ENCODE results near the gene MYO3A.

The MYO3A gene

DNA sequence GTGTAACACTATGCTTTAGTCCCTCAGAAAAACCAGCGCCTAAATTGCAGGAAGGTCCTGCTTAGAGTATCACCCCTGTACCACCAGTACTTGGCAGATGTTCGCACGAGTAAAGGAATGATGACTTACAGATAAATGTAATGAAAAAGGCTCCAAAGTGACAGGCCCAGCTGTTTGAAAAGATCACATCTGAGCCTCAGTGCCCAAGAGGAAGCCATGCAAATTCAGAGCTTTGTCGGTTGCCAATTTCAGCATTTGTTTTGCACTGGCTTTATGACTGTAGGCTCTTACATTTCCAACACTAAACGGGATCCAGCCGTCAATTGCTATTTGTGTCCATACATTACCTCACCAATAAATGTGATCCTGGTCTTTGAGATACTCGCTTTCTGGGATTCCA, 222.0 kb downstream of the MYO3A start:
- Histone ChIP-seq H3F3A (ENCODE audit: insufficient read depth, low read length) (no peaks in the 10 kb centered on the region), H3K27me3 (ENCODE audit: insufficient read depth, low read length) (no peaks in the 10 kb centered on the region), H3K9me2 (ENCODE audit: low read depth, low read length) (no peaks in the 10 kb centered on the region), H3K4me2 (ENCODE audit: low read length) (peak overlapping the region; percentile 42; the same call in 1 of the 2 replicates), H3K27ac (ENCODE audit: low read depth, low read length, poor library complexity, severe bottlenecking) (peak overlapping the region; percentile 71), H4K20me1 (ENCODE audit: insufficient read depth, low read length) (no peaks in the 10 kb centered on the region), H3K4me3 (ENCODE audit: low read depth, low read length, poor library complexity, severe bottlenecking) (peak overlapping the region; percentile 5), H3K79me2 (ENCODE audit: insufficient read depth, low read length) (no peaks in the 10 kb centered on the region), H3K9ac (ENCODE audit: low read length) (peak overlapping the region; percentile 8; the same call in 1 of the 2 replicates), H3K4me1 (ENCODE audit: insufficient read depth, low read length, severe bottlenecking) (peaks cover 27% of the 10 kb centered on the region), H3K36me3 (ENCODE audit: insufficient read depth, low read length) (no peaks in the 10 kb centered on the region), H3K9me3 (ENCODE audit: low read length) (no peaks in the 10 kb centered on the region), H2AFZ (ENCODE audit: low read length) (no peak overlapping the region)
- no peak for TF ChIP-seq EZH2 (IDR thresholded peaks at IDR 0.05; ENCODE audit: borderline replicate concordance, low read length)
- TF ChIP-seq, protein P1, sequence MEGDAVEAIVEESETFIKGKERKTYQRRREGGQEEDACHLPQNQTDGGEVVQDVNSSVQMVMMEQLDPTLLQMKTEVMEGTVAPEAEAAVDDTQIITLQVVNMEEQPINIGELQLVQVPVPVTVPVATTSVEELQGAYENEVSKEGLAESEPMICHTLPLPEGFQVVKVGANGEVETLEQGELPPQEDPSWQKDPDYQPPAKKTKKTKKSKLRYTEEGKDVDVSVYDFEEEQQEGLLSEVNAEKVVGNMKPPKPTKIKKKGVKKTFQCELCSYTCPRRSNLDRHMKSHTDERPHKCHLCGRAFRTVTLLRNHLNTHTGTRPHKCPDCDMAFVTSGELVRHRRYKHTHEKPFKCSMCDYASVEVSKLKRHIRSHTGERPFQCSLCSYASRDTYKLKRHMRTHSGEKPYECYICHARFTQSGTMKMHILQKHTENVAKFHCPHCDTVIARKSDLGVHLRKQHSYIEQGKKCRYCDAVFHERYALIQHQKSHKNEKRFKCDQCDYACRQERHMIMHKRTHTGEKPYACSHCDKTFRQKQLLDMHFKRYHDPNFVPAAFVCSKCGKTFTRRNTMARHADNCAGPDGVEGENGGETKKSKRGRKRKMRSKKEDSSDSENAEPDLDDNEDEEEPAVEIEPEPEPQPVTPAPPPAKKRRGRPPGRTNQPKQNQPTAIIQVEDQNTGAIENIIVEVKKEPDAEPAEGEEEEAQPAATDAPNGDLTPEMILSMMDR (IDR thresholded peaks at IDR 0.05; ENCODE audit: low read length), result no peak

GRCh38 chr10:26157734-26158133, 223.7 kb downstream of the MYO3A start:
- Histone ChIP-seq H3K4me3 (ENCODE audit: low read depth, low read length, poor library complexity, severe bottlenecking) (no peak overlapping the region), H2AFZ (ENCODE audit: low read length) (no peak overlapping the region), H3K4me1 (ENCODE audit: insufficient read depth, low read length, severe bottlenecking) (peaks cover 27% of the 10 kb centered on the region), H3K9me2 (ENCODE audit: low read depth, low read length) (no peaks in the 10 kb centered on the region), H3K9me3 (ENCODE audit: low read length) (no peaks in the 10 kb centered on the region), H3K79me2 (ENCODE audit: insufficient read depth, low read length) (no peaks in the 10 kb centered on the region), H3K36me3 (ENCODE audit: insufficient read depth, low read length) (no peaks in the 10 kb centered on the region), H3F3A (ENCODE audit: insufficient read depth, low read length) (no peaks in the 10 kb centered on the region), H3K27me3 (ENCODE audit: insufficient read depth, low read length) (no peaks in the 10 kb centered on the region), H3K27ac (ENCODE audit: low read depth, low read length, poor library complexity, severe bottlenecking) (no peak overlapping the region), H4K20me1 (ENCODE audit: insufficient read depth, low read length) (no peaks in the 10 kb centered on the region), H3K4me2 (ENCODE audit: low read length) (no peak overlapping the region), H3K9ac (ENCODE audit: low read length) (no peak overlapping the region)
- TF ChIP-seq, protein P1 (IDR thresholded peaks at IDR 0.05; ENCODE audit: low read length), result peak; percentile 42; the same call in 1 of the 2 replicates
- TF ChIP-seq EZH2 (IDR thresholded peaks at IDR 0.05; ENCODE audit: borderline replicate concordance, low read length), result no peak

- no peaks in the 10 kb centered on the region for H3K27me3 ChIP-seq (ENCODE audit: insufficient read depth, low read length)
- no peaks in the 10 kb centered on the region for H4K20me1 ChIP-seq (ENCODE audit: insufficient read depth, low read length)
- H3K9ac ChIP-seq (ENCODE audit: low read length), result no peak overlapping the region
- no peaks in the 10 kb centered on the region for H3K9me3 ChIP-seq (ENCODE audit: low read length)
- H3K4me3 ChIP-seq (ENCODE audit: low read depth, low read length, poor library complexity, severe bottlenecking), result no peak overlapping the region
- no peaks in the 10 kb centered on the region for H3K36me3 ChIP-seq (ENCODE audit: insufficient read depth, low read length)
- TF ChIP-seq, protein P1 (IDR thresholded peaks at IDR 0.05; ENCODE audit: low read length), result no peak
- TF ChIP-seq EZH2 (IDR thresholded peaks at IDR 0.05; ENCODE audit: borderline replicate concordance, low read length), result no peak
- no peak overlapping the region for H3K4me2 ChIP-seq (ENCODE audit: low read length)
- H3K9me2 ChIP-seq (ENCODE audit: low read depth, low read length), result no peaks in the 10 kb centered on the region
- no peak overlapping the region for H3K27ac ChIP-seq (ENCODE audit: low read depth, low read length, poor library complexity, severe bottlenecking)
- no peaks in the 10 kb centered on the region for H3K4me1 ChIP-seq (ENCODE audit: insufficient read depth, low read length, severe bottlenecking)
- H3F3A ChIP-seq (ENCODE audit: insufficient read depth, low read length), result no peaks in the 10 kb centered on the region
- H3K79me2 ChIP-seq (ENCODE audit: insufficient read depth, low read length), result no peaks in the 10 kb centered on the region
- no peak overlapping the region for H2AFZ ChIP-seq (ENCODE audit: low read length)
These were observed 235.4 kb downstream of the MYO3A start for GRCh38 chr10:26169466-26169865.
